ENCODE data around the gene SH2D6.

SH2D6 gene

DNA sequence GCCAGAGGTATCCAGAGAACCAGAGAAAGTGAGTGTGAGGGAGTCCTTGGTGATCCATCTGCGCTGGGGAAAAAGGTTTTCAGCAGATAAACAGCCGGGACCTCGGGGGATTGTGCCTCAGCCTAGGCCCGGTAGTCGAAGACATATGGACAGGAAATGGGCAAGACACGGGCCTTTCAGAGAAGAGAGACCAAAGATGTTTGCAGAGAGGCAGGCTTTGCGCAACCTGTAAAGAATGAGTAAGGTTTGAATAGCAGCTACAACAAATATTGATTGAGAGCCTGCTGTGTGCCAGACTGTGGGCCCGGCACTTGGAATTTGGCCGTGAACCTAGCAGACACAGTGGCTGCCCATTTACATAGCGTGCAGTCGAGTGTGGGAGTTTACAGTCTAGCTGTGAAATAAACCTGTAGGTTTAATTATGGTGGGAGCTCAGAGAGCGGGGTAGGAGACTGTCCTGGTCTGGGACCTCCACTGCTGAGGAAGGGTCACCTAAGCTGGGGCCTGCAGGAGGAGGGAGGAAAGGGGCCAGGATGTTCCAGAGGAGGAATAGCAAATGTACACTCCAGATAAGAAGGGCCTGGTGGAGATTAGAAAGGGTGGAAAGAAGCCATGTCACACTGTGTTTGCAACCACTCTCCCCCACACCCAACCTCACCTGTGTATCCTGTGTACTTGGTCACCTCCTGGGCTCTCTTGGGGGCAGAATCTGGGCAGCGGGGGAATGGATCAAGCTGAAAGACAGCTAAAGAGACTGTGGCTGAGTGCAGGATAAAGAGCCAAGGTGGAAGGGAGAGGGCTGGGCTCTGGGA, 3.0 kb downstream of the SH2D6 start:
- no peak for FAIRE-seq
- DNase-seq (ENCODE audit: low spot score): peak; percentile 16

DNA sequence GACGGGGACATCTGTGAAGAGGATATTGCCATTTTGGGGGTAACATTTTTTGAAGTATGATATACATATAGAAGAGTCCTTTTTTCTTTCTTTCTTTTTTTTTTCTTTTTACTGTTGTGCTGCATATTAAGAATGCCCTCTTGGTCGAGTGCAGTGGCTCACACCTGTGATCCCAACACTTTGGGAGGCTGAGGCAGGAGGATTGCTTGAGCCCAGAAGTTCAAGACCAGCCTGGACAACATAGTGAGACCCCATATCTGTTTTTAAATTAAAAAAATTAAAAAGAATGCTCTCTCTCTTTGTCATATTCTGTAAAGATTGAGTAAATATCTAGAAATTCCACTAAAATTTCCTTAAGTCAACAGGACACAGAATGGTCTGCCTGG, 3.6 kb downstream of the SH2D6 start:
- no peak for DNase-seq (ENCODE audit: low spot score)
- no peak for FAIRE-seq

DNA sequence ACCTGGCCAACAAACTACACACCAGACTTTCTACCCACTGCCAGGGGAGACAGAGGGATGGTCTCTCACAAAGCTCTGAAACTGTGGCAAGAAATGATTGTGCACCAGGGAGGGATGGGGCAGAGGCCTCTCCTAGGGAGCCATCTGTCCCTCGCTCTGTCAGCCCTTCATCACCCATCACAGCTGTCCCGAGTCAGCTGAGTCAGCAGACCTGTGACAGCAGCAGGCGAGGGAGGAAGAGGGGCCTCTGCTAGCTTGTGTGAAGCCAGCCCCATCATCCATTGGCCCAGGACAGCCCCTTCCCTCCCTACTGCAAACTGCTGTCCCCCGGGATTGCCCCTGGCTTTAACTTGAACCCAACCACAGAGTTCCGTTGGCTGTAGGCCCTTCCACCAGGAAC, 5.0 kb downstream of the SH2D6 start:
- FAIRE-seq: no peak
- DNase-seq (ENCODE audit: low spot score): no peak

DNA sequence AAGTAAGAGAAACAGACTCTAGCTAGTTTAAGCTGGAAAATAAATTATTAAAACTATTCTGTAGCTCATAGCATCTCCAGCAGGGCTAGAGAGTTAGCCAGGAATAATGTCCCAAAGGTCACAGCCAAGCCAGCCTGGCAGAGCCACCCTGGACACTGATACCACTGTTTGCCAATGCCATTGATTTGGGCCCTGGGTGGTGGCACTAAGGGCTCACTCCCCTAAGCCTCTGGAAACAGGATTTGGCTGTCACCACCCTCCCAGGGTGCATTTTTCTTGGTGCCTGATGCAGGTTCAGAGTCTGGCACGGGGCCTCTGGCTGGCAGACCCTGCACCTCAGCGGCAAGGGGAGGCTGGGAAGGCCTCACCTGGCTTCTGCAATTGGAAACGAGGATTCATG, 7.1 kb downstream of the SH2D6 start:
- DNase-seq (ENCODE audit: low spot score) (no peak), FAIRE-seq (no peak)

DNA sequence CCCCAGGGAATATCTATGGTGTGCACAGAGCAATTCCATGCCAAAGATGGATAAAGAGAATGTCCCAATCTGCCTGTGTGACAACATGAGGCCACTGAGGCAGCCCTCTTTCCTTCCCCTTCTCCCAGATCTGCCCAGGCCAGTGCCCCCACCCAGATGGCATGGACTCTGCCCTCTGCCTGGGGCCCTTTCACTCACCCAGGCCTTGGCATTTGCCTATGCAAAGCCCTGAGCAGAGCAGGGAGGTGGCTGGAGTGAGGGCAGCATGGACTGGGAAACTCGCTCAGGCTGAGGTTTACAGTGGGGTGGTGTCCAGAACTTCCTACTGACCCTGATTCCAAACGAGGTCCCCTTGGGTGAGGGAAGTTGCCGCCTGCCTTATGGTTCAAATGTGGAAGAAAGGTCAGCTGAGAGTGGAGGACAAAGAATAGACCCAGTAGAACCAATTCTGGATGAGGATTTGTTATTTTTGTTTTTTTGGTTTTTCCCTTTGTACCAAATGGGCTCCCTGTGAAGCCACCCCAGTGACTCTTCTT, 8.9 kb downstream of the SH2D6 start:
- FAIRE-seq (no peak), DNase-seq (ENCODE audit: low spot score) (no peak)

DNA sequence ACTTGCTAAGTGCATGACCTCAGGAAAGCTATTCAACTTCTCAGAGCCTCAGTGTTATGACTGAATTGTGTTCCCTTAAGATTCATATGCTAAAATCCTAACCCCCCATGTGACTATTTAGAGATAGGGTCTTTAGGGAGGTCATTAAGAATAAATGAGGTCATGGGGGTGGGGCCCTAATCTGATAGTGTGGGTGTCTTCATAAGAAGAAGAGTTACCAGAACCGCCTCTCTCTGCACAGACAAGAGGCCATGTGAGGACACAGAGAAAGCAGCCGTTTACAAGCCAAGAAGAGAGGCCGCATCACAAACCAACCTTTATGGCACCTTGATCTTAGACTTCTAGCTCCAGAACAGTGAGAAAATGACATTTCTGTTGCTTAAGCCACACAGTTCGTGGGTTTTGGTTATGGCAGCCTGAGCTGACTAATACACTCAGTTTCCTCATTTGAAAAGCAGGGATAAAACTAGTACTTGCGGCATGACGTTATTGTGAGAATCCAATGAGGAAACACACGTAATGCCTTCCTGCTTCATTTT, 9.9 kb downstream of the SH2D6 start:
- no peak for DNase-seq (ENCODE audit: low spot score)
- FAIRE-seq: no peak

DNA sequence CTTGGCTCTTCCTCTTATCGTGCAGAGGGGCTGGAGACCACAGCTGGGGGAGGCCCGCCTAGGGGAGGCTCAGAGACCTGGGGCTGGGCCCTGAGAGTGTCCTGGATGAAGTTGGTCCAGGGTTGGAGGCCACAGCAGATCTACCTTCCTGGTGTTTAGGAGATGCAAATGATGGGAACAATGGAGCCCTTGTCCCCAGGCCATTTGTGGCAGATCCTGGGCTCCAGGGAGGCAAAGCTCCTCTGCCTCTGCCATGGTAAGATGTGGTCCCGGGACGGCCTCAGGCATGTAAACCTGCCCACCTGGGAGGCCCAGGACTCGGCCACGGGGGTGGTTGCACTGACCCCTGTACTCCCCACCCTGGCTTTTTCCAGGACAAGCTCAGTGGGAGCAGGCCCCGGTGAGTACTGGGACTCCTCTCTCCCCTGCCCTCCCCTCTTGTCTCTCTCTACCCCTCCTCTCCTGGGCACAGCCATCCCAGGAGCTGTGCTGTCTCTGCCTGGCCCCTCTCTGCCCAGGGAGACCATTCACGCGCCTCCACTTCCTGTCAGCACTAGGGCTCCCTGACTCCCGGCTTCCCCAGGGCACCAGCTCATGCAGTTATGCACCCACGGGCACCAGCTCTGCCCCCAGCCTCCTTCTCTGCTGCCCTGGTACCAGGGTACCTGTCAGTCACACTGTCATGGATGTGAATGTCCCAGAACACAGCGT, 10.9 kb downstream of the SH2D6 start:
- DNase-seq (ENCODE audit: low spot score): no peak
- FAIRE-seq: no peak

DNA sequence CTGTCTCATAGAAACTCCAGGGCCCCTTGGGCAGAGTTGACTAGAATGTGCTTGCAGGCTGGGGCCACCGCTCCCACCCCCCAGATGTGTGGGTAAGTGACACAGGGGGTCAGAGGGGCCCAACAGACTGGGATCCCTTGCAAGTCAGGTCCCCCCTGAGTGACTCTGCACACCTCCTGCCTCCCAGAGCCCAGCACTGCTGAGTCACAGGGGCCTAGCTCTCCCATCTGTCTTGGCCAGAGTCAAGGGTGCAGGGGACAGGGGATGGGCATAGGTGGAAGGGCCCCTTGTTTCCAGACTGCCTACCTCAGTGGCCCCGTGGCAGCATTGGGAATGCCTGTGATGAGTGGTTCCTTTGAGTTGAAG, 11.4 kb downstream of the SH2D6 start:
- FAIRE-seq (no peak), DNase-seq (ENCODE audit: low spot score) (no peak)

DNA sequence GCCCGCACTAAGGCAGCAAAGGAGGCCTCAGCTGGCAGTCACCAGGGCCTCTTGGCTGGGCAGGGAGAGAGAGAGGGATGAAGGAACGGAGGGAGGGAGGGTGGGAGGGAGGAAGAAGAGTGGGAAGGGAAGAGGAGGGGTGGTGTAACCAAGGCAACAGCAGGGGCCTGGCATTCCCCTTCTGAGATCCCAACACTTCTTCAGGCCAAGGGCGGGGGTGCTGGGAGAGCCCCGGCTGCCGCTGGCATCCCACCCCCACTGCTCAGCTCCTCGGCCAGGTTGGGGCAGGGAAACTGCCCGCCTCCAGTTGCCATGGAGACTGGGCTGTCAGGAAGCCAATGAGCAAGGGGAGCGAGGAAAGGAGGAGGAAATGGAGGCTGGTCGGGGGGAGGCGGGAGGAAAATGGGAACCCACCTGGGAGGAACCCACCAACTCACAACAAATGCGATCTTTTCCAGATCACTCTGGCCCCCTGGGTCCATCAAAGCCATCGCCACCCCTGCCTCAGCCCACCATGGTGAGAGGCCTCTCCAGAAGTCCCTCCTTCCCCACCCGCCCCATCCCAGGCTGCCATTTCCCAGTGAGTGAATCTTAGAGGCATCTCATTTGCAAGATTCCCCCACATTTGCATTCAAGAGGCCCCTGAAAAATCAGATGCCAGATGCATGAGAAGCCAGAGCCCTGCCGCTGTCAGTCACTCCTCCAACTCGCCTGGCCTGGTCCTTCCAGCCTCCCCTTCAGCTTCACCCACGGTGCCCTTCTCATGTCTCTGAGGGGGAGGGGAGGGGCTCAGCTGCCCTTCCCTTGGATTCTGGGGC, 12.4 kb downstream of the SH2D6 start:
- no peak for FAIRE-seq
- DNase-seq (ENCODE audit: low spot score): no peak

DNA sequence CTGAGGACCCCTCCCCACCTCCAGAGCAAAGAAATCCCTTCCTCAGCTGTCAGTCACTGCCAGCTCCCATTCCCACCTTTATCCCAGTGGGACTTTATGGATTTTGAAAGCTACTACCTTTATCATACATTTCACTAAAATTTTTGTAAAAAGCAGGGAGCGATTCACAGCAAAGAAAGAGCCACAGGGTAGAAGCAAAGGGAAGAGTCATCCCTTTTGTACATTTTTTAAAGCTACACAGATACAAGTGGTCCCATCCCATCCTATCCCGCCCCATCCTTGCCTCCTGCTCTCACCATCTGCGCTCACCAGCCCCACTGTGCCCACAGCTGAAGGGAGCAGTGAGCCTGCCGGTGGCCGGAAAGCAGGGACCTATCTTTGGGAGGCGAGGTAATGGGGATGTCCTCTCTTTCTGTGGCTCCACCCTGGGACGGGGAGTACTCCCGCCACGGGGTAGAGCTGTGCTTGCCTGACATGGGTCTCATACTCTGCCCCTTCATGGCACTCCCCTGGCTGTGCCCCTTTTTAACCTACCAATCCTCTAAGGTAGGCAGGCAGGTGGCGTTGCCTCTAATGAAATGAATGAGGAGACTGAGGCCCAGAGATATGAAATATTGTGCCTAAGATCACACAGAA, 13.2 kb downstream of the SH2D6 start:
- no peak for FAIRE-seq
- no peak for DNase-seq (ENCODE audit: low spot score)

DNA sequence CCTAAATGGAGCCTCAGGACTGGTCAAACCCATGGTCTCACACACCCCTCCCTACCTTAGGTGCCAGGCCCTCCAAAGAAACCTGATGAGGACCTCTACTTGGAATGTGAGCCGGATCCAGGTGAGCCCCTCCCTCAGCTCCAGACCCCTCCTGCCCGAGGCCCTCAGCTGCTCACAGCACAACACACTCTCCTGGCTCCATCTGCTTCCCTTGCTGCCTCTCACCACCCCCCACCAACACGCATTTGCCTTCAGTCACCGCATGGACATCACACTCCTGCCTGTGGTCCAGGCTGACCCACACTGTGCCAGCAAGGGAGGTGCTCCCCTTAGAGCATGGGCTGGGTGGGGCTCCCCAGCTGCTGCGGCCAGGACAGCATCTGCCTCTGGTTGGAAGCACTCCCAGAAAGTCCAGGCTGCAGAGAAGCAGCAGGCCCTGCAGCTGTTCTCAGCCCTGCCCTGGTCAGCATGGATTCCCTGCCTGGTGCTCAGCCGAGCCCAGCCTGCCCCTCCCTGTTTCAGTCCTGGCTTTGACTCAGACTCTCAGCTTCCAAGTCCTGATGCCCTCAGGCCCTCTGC, 15.1 kb downstream of the SH2D6 start:
- no peak for DNase-seq (ENCODE audit: low spot score)
- FAIRE-seq: no peak

DNA sequence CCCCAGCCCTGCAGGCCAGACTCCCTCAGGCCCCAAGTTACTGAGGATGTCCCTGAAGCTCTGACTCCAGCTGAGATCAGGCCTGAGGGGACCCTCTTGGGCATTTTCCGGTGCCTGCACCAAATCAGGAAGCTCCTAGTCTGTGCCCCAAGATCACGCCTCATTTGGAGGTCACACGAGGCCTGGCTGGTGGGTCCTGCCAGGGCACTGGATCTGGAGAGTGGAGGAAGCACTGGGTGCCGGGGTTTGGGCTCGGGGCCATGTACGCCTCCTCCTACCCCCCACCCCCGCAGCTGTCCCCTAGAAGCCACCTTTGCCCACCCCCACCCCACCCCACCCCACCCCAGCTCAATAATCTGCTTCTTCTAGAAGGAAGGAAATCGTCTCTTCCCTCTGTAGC, 16.2 kb downstream of the SH2D6 start:
- DNase-seq (ENCODE audit: low spot score): no peak
- FAIRE-seq: no peak

DNA sequence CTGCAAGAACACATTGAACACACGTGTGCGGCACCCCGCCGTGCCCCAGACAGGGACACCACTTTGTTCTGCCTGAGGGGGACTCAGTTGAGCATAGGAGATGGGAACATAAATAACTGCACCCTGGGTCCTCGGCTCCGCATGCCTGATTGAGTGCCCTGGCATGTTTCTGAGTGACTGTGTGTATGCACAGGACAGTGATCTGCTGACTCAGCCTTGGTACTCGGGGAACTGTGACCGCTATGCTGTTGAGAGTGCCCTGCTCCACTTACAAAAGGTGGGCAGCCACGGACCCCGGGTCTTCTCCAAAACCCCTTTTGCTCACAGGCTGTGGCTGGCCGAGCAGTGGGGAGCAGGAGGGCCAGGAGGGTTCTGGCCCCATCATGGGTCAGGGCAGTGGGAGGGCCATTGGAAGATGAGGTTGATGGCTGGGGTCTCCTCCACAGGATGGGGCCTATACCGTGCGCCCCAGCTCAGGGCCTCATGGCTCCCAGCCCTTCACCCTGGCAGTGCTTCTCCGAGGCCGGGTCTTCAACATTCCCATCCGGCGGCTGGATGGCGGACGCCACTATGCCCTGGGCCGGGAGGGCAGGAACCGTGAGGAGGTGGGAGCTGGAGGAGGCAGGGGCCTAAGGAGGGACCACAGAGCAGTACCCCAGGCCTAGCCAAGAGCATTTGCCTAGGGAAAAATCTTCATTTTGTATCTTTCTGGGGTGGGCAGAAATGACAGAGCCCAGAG, 16.9 kb downstream of the SH2D6 start:
- DNase-seq (ENCODE audit: low spot score) (peak; percentile 76), FAIRE-seq (peak; percentile 81)

DNA sequence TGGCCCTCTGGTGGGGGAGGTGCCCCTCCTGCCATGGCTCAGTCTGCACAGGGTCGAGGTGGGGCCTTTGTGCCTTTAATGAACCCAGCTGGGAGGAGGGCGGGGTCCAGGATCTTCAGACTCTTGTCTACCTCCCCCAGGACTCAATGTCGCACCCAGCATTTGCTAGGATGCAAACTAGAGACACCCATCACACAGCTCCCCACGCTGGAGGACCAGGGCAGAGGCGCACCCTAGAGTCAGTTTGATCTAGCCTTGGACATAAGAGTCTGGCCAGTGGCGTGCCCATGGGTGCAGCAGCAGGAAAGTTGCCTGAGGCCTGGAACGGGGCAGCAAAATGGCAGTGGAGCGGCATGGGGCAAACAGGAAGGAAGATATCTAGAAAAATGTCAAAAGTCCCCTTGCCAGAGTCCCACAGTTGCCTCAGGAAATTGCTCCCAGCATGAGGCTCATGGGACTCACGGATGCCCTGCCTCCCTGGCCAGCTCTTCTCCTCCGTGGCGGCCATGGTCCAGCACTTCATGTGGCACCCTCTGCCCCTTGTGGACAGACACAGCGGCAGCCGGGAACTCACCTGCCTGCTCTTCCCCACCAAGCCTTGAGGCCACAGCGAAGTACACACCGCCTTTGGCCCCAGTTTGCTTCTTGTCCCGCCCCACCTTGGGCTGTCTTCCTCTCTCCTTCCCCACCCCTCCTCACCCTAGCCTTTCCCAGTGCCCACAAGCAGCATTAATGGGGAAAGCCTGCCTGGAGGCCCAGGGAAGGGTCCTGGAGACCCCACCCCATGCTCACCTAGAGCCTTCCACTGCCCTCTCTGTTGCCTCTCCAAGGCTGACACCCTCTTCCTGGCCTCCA, 17.7 kb downstream of the SH2D6 start:
- no peak for FAIRE-seq
- DNase-seq (ENCODE audit: low spot score): no peak

DNA sequence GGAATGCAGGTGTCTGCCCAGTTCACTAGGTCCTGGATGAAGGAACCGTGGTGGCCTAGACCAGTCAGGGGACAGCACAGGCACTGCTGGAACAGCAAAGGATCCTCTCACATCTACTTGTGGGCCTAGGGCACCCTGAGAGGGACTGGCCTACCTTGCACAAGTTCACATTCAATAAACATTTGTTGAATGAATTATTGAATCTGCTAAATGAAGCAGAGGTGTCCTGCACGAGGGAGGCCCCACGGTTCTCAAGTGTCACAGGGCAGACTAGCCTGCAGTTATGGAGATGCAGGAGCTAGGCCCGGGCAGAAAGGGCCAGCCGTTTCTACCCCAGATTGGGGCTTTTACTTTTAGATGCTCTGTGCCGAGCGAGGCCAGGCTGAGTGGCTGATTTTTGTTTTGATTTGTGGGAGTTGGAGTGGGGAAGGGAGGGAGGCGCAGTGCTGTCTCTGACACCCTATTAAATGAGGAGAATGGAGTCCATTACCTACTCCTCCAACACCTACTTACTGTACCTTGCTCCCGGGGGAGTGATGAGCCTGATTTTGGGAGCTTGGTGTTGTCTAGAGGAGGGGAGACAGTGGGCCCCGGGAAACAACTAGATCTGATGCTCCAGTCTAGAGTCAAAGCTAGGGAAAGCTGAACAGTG, 18.4 kb downstream of the SH2D6 start:
- FAIRE-seq: no peak
- DNase-seq (ENCODE audit: low spot score): no peak

DNA sequence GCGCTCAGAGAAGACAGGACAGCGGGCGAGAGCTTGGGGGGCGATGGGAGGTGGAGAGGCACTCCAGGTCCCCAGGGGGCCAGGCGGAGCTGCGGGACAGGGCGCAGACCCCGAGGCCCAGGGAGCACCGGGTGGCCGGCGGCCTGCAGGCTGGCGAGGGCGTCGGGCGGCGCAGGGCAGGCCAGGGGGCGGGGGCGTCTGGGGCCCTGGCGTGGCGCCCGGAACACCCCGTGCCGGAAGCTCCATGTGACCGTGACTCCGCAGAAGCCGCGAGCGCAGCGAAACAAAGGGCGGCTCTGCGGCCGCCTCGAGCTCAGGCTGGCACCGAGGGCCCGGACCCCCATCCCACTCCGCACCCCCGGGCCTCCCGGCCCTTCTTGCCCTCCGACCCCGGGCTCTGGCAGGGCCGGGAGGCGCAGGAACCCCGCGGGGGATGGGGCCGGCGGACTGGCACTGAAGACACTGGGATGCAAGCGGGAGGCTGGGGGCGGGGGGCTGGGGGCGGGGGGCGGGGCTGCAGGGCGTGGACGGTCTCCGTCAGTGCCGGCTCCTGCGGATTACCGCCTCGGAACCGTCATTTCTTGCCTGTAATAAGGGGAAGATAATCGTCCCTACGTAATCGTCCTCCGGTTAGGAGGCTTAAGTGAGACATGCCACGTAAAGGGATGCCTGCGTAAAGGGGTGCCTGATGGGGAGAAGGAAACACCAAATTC, 19.1 kb downstream of the SH2D6 start:
- peak; percentile 30 for DNase-seq (ENCODE audit: low spot score)
- FAIRE-seq: no peak

DNA sequence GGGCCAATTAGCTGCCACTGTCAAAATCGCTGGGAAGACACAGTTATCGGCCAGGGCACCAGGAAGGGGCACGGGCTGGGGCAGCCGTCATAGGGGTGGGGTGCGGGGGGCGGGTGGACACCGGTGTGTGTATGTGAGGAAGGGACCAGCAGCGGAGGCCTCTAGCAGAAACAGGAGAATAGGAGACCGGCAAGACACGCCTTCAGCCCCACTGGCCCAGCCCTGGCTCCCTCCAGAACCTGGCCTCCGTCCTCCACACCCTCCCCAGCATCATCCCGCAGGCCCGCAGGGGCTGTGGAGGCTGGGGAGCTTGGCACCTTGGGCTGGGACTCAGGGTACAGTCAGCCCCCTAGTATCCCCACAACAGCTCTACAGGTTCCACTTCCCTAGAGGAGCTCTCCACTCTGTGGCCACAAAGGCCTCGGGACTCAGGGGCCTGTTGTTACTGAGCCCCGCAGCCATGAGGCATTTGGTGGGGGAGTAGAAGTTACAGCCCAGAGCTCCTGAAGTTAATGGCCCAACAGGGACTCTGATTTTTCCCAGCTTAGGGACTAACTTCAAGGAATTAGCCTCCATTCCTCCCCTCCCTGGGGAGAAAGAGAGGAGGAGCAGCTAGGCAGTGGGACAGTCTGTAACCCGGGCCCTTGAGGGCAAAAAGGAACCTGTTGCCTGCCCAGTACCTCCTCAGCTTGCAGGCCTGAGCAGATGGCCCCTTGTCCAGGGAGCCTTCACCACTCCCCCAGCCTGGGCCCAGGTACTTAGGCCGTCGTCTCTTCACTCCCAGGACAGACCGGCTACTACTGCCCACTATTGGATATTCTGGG, 19.9 kb downstream of the SH2D6 start:
- no peak for FAIRE-seq
- no peak for DNase-seq (ENCODE audit: low spot score)

Data from RCC 7860 (cell line).